ENCODE results near the gene GPRIN1.
A peak's percentile ranks its signal among the peaks of the same experiment; 100 is the strongest.

Gene GPRIN1

GRCh38 chr5:176583076-176583475 is 26.9 kb downstream of the GPRIN1 start:
- no peak for DNase-seq
- no peak for TF ChIP-seq CTCF (IDR thresholded peaks at IDR 0.05; ENCODE audit: low read depth, low read length)
- Histone ChIP-seq H3K4me3 (ENCODE audit: low read depth, low read length) (no peak overlapping the region), H3K27ac (no peak overlapping the region), H3K27me3 (ENCODE audit: insufficient read depth, low read depth, severe bottlenecking) (no peaks in the 10 kb centered on the region), H3K36me3 (no peaks in the 10 kb centered on the region), H3K9me3 (ENCODE audit: severe bottlenecking) (peaks cover 6% of the 10 kb centered on the region)

- no peaks in the 10 kb centered on the region for H3K36me3 ChIP-seq
- no peak overlapping the region for H3K4me3 ChIP-seq (ENCODE audit: low read depth, low read length)
- no peaks in the 10 kb centered on the region for H3K27me3 ChIP-seq (ENCODE audit: insufficient read depth, low read depth, severe bottlenecking)
- DNase-seq: no peak
- H3K9me3 ChIP-seq (ENCODE audit: severe bottlenecking): peaks cover 6% of the 10 kb centered on the region
- no peak for TF ChIP-seq CTCF (IDR thresholded peaks at IDR 0.05; ENCODE audit: low read depth, low read length)
- H3K27ac ChIP-seq: no peak overlapping the region
These were observed 28.6 kb downstream of the GPRIN1 start for GRCh38 chr5:176581361-176581760.

GRCh38 chr5:176579323-176579722 is 30.6 kb downstream of the GPRIN1 start:
- Histone ChIP-seq H3K4me3 (ENCODE audit: low read depth, low read length) (no peak overlapping the region), H3K36me3 (no peaks in the 10 kb centered on the region), H3K27me3 (ENCODE audit: insufficient read depth, low read depth, severe bottlenecking) (no peaks in the 10 kb centered on the region), H3K27ac (no peak overlapping the region), H3K9me3 (ENCODE audit: severe bottlenecking) (no peaks in the 10 kb centered on the region)
- no peak for DNase-seq
- TF ChIP-seq CTCF (IDR thresholded peaks at IDR 0.05; ENCODE audit: low read depth, low read length): no peak

GRCh38 chr5:176578391-176578808 is 31.6 kb downstream of the GPRIN1 start:
- TF ChIP-seq CTCF (IDR thresholded peaks at IDR 0.05; ENCODE audit: low read depth, low read length): peak; percentile 95
- no peaks in the 10 kb centered on the region for H3K36me3 ChIP-seq
- no peaks in the 10 kb centered on the region for H3K27me3 ChIP-seq (ENCODE audit: insufficient read depth, low read depth, severe bottlenecking)
- H3K9me3 ChIP-seq (ENCODE audit: severe bottlenecking): no peaks in the 10 kb centered on the region
- DNase-seq: peak; percentile 92
- H3K27ac ChIP-seq: no peak overlapping the region
- H3K4me3 ChIP-seq (ENCODE audit: low read depth, low read length): no peak overlapping the region

GRCh38 chr5:176577312-176578176 is 32.4 kb downstream of the GPRIN1 start:
- H3K4me3 ChIP-seq (ENCODE audit: low read depth, low read length): no peak overlapping the region
- no peak overlapping the region; the same call in 1 of the 2 replicates for H3K27ac ChIP-seq
- no peaks in the 10 kb centered on the region for H3K36me3 ChIP-seq
- DNase-seq: no peak
- no peaks in the 10 kb centered on the region for H3K9me3 ChIP-seq (ENCODE audit: severe bottlenecking)
- no peaks in the 10 kb centered on the region for H3K27me3 ChIP-seq (ENCODE audit: insufficient read depth, low read depth, severe bottlenecking)
- TF ChIP-seq CTCF (IDR thresholded peaks at IDR 0.05; ENCODE audit: low read depth, low read length): no peak

Measured in WERI-Rb-1 (cell line).